Measurements from ENCODE around the gene SPNS2. TPM values are rescaled to one million over a fixed set of nuclear protein-coding genes. Genes with fewer than 3 reads are reported as not detected.

Gene SPNS2
- total and polyA plus RNA-seq, 2 experiments from 2014 or later, result 1.7 to 2.3 TPM

DNA sequence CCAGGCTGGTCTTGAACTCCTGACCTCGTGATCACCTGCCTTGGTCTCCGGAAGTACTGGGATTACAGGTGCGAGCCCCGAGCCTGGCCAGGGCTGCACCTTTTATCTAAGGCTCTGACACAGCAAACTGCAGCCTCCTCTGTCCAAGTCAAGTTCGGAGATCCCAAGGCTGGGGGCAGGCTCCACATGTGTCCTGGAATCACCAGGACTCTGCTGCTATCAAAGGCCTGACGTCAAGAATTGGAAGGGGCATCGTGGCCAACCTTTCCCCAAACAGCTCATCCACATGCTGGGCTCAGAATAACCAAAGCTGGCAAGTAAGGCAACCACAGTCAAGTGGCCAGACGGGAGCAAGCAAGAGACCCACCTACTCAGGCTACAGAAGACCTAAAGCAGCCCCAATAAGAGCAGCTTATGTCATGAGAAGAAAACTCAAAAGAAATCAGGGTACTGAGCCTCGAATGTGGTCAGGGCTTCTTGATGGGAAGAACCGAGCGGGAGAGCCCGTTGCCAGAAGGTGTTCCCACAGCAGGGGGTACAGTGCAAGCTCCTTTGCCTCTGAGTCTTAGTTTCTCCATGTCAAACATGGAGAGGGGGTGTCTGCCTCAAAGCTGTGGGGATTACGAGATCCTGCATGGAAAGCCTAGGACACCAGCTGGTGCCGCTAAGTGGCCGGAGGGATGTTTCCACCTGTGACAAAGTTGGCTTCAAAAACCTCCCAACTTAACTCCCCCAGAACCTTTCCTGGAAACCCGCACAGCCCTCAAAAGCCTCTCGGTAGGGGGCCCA lies 48.6 kb downstream of the SPNS2 start:
- no peak overlapping the region for H3K27ac Mint-ChIP-seq
- H4K20me1 ChIP-seq (replicated peaks; ENCODE audit: insufficient read depth), result peaks cover 27% of the 10 kb centered on the region
- no peaks in the 10 kb centered on the region for H3K79me2 ChIP-seq (replicated peaks; ENCODE audit: insufficient read depth)
- H3K4me1 ChIP-seq (ENCODE audit: insufficient read depth), result no peaks in the 10 kb centered on the region
- no peaks in the 10 kb centered on the region for H3K27me3 ChIP-seq (ENCODE audit: insufficient read depth)
- H3F3A ChIP-seq (replicated peaks; ENCODE audit: low read depth), result peaks cover 2% of the 10 kb centered on the region; the same call in 1 of the 2 replicates
- H3K27me3 Mint-ChIP-seq (ENCODE audit: insufficient read depth, low read depth, poor library complexity), result peaks cover 11% of the 10 kb centered on the region
- no peak overlapping the region for H3K4me3 Mint-ChIP-seq
- H3K4me3 ChIP-seq, result no peak overlapping the region
- peaks cover 16% of the 10 kb centered on the region for H3K36me3 ChIP-seq (ENCODE audit: insufficient read depth)
- TF ChIP-seq STAT1 (IDR thresholded peaks at IDR 0.05; ENCODE audit: unreplicated experiment), result no peak
- TF ChIP-seq, protein P1, sequence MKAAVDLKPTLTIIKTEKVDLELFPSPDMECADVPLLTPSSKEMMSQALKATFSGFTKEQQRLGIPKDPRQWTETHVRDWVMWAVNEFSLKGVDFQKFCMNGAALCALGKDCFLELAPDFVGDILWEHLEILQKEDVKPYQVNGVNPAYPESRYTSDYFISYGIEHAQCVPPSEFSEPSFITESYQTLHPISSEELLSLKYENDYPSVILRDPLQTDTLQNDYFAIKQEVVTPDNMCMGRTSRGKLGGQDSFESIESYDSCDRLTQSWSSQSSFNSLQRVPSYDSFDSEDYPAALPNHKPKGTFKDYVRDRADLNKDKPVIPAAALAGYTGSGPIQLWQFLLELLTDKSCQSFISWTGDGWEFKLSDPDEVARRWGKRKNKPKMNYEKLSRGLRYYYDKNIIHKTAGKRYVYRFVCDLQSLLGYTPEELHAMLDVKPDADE (IDR thresholded peaks at IDR 0.05), result no peak
- no peak for TF ChIP-seq CREB1 (CRISPR knock-in tag; IDR thresholded peaks at IDR 0.05; ENCODE audit: low read depth)
- TF ChIP-seq, protein P2, sequence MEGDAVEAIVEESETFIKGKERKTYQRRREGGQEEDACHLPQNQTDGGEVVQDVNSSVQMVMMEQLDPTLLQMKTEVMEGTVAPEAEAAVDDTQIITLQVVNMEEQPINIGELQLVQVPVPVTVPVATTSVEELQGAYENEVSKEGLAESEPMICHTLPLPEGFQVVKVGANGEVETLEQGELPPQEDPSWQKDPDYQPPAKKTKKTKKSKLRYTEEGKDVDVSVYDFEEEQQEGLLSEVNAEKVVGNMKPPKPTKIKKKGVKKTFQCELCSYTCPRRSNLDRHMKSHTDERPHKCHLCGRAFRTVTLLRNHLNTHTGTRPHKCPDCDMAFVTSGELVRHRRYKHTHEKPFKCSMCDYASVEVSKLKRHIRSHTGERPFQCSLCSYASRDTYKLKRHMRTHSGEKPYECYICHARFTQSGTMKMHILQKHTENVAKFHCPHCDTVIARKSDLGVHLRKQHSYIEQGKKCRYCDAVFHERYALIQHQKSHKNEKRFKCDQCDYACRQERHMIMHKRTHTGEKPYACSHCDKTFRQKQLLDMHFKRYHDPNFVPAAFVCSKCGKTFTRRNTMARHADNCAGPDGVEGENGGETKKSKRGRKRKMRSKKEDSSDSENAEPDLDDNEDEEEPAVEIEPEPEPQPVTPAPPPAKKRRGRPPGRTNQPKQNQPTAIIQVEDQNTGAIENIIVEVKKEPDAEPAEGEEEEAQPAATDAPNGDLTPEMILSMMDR (conservative IDR thresholded peaks at IDR 0.05; ENCODE audit: low read depth in 2 of 2), result no peak
- TF ChIP-seq, protein P3, sequence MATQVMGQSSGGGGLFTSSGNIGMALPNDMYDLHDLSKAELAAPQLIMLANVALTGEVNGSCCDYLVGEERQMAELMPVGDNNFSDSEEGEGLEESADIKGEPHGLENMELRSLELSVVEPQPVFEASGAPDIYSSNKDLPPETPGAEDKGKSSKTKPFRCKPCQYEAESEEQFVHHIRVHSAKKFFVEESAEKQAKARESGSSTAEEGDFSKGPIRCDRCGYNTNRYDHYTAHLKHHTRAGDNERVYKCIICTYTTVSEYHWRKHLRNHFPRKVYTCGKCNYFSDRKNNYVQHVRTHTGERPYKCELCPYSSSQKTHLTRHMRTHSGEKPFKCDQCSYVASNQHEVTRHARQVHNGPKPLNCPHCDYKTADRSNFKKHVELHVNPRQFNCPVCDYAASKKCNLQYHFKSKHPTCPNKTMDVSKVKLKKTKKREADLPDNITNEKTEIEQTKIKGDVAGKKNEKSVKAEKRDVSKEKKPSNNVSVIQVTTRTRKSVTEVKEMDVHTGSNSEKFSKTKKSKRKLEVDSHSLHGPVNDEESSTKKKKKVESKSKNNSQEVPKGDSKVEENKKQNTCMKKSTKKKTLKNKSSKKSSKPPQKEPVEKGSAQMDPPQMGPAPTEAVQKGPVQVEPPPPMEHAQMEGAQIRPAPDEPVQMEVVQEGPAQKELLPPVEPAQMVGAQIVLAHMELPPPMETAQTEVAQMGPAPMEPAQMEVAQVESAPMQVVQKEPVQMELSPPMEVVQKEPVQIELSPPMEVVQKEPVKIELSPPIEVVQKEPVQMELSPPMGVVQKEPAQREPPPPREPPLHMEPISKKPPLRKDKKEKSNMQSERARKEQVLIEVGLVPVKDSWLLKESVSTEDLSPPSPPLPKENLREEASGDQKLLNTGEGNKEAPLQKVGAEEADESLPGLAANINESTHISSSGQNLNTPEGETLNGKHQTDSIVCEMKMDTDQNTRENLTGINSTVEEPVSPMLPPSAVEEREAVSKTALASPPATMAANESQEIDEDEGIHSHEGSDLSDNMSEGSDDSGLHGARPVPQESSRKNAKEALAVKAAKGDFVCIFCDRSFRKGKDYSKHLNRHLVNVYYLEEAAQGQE (IDR thresholded peaks at IDR 0.05; ENCODE audit: unreplicated experiment), result no peak
- no peak for TF ChIP-seq EZH2 (IDR thresholded peaks at IDR 0.05; ENCODE audit: low read depth, unreplicated experiment)
- DNase-seq (ENCODE audit: low spot score) (no peak), ATAC-seq (no peak)
- H3K9me2 ChIP-seq (ENCODE audit: insufficient read depth), result no peaks in the 10 kb centered on the region
- no peaks in the 10 kb centered on the region for H3K9me3 Mint-ChIP-seq
- no peak overlapping the region for H2AFZ ChIP-seq
- H3K27ac ChIP-seq (ENCODE audit: low read depth), result no peak overlapping the region
- 0 out of 3 replicates have a peak, but pooled peaks cover 3% of the 10 kb centered on the region for H3K4me1 Mint-ChIP-seq
- H3K36me3 Mint-ChIP-seq (ENCODE audit: low read depth), result peaks cover 86% of the 10 kb centered on the region
- no peak overlapping the region for H3K4me2 ChIP-seq

DNA sequence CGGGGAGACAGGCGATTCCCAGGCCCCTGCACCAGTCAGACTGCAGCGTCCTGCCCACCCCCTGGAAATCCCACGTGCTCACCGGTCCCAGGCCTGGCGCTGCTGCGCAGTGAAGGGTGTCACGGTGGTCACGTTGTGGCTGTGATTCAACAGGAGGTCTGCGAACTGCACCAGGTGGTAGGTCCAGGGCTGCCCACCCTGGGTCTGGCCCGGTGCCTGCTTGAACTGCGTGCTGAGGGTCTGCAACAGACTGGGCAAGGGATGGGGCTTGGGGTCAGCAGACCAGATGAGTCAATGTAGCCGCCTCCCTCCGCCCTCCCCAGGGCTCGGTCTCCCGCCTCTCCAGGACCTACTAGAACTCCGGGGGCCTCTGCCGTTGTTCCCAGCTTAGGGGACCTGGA lies 49.4 kb downstream of the SPNS2 start:
- Histone ChIP-seq H3K9me2 (ENCODE audit: insufficient read depth) (no peaks in the 10 kb centered on the region), H3K4me3 (no peak overlapping the region), H4K20me1 (replicated peaks; ENCODE audit: insufficient read depth) (peaks cover 27% of the 10 kb centered on the region), H3K4me1 (ENCODE audit: insufficient read depth) (no peaks in the 10 kb centered on the region), H3F3A (replicated peaks; ENCODE audit: low read depth) (peaks cover 4% of the 10 kb centered on the region; the same call in 1 of the 2 replicates), H3K4me2 (no peak overlapping the region), H3K27ac (ENCODE audit: low read depth) (no peak overlapping the region), H3K27me3 (ENCODE audit: insufficient read depth) (no peaks in the 10 kb centered on the region), H3K79me2 (replicated peaks; ENCODE audit: insufficient read depth) (peaks cover 5% of the 10 kb centered on the region), H3K36me3 (ENCODE audit: insufficient read depth) (peaks cover 23% of the 10 kb centered on the region), H2AFZ (no peak overlapping the region)
- ATAC-seq (no peak), DNase-seq (ENCODE audit: low spot score) (no peak)
- Mint-ChIP-seq H3K4me3 (no peak overlapping the region), H3K36me3 (ENCODE audit: low read depth) (peaks cover 91% of the 10 kb centered on the region), H3K27me3 (ENCODE audit: insufficient read depth, low read depth, poor library complexity) (peaks cover 9% of the 10 kb centered on the region), H3K4me1 (0 out of 3 replicates have a peak, but pooled peaks cover 3% of the 10 kb centered on the region), H3K9me3 (no peaks in the 10 kb centered on the region), H3K27ac (no peak overlapping the region)
- TF ChIP-seq ZNF331 (CRISPR knock-in tag; IDR thresholded peaks at IDR 0.05; ENCODE audit: low read depth) (no peak), STAT1 (IDR thresholded peaks at IDR 0.05; ENCODE audit: unreplicated experiment) (no peak), NANOG (IDR thresholded peaks at IDR 0.05; ENCODE audit: borderline replicate concordance) (no peak), CREB1 (CRISPR knock-in tag; IDR thresholded peaks at IDR 0.05; ENCODE audit: low read depth) (no peak)

Data from GM23338 (cell line).